Amniotic stem cell (primary cell): ENCODE measurements around the gene KCNIP4.
A peak's percentile ranks its signal among the peaks of the same experiment; 100 is the strongest.

Experiments
- DNase-seq: peaks from one replicate; lab custom pipeline; 2025; lab: John Stamatoyannopoulos, UW

Gene KCNIP4

DNA sequence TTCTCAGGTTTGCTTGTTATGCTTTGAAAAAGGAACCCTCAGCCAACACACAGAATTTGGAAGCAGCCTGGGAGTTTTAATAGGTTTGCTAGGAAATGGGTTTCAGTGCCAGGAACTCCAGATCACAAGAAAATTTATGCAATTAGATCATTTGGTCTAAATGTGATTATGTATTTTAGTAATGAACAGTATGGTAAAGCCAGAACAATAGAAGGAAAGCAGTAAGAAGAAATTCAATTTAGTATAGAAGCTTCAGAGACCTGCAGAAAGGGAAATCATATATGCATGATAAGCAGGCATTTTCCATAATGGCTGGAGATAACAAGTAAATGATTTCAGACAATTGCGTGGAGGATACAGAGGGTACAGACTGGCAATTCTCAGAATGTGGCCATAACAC, 184.7 kb downstream of the KCNIP4 start:
- DNase-seq = no peak

DNA sequence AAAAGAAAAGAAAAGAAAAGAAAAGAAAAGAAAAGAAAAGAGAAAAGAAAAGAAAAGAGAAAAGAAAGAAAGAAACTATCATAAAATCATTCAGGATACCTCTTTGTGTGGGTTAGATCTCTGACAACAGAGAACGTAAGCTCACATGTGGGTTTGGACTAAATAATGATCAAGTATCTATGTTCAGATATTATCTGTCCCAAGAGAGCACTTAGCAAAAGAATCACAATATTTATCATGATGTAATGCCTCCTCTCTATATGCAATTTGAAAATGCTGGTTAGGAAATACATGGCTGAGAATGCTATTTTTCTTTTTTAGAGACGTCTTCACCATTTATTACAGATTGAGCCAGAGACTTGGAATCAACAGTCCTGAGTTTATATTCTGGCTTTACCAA, 191.3 kb downstream of the KCNIP4 start:
- no peak for DNase-seq

DNA sequence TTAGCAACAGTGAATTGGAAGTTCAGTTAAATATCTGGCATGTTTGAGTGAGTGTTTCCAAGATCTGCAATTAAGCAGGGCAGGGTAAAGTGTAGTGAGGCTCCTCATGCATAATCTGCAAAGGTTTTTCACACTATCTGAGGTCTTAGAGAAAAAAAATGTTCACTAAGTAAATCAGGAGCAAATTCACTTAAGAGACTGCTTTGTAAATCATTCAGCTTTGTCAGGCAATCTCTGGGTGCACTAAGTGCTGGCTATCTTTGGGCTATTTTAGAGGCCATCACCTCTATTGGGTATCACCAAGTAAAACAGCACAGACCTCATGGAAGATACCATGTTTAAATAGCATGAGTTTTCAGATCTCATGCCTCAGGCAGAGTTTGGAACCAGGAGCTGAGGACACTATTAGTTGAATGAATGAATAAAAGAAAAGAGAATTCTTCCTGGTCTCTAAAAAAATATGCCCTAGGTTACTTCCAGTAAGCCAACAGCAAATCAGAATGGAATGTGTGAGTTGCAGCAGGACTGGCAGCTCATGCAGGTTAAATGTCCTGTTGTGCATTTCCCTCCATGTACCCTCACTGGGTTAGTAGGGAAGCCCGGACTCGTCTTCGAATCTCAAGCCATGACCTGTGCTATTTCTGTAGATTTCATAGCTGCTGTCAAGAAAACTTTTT, 195.3 kb downstream of the KCNIP4 start:
- no peak for DNase-seq

DNA sequence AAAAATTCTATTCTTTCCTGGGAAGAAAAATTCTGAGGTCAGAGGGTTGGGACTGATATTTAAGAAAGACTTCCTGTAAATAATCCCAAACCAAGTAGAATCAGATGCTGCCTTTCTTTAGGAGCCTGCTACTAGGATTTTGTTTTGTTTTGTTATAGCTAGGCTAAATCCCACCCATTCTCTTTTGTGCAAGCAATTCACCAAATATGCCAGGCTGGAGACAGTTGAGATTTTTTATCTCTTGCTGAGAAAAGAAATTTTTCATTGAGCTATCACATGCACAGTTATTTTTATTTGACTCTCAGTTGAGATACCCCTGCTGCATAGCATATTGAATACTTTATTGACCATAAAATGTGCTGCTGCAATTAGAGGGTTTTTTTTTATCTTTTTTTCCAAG, 196.0 kb downstream of the KCNIP4 start:
- DNase-seq = no peak

DNA sequence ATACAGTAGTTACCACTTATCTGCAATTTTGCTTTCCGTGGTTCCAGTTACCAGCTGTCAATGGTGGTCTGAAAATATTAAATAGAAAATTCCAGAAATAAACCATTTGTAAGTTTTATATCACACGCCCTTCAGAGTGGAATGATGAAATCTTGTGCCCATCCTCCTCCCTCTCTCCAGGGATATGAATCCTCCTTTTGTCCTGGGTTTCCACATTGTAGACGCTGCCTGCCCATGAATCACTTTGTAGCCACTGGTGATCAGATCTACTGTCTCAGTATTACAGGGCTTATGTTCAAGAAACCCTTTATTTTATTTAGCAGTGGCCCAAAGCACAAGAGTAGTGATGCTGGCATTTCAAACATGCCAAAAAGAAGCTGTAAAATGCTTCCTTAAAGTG, 198.6 kb downstream of the KCNIP4 start:
- no peak for DNase-seq

DNA sequence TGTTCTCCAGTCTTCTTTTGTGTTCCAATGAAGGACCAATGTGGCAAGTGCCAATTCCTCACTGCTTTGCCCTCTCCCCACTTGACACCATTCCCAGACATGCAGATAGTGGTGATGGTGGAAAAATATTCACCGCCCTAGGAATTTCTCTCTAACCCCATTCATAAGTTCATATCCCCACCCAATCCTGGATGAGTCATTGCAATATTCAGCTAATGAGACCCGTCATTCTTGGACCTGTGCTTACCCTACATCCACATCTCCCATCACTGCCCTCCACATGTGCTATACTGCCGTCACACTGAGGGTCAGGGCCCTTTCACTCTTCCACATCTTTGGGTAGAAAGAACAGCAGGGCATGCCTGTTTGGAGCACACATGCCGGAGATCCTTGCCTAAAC, 199.2 kb downstream of the KCNIP4 start:
- no peak for DNase-seq

DNA sequence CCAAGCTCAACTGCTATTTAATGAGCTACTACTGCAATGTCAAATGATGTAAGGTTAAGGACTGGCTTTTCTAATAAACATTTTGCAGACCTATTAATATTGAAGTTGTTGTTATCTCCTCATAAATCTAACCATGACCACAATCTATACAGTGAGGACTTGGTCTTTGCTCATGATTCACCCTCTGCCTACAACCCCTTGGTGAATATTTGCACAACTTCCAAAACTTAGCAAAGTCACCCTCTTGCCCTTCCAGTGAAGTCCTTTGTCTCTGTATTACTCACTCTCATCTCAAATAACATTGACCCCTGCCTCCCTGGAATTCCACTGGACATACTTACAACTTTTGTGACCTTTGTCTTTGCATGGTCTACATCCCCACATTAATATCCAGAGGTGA, 204.5 kb downstream of the KCNIP4 start:
- no peak for DNase-seq

DNA sequence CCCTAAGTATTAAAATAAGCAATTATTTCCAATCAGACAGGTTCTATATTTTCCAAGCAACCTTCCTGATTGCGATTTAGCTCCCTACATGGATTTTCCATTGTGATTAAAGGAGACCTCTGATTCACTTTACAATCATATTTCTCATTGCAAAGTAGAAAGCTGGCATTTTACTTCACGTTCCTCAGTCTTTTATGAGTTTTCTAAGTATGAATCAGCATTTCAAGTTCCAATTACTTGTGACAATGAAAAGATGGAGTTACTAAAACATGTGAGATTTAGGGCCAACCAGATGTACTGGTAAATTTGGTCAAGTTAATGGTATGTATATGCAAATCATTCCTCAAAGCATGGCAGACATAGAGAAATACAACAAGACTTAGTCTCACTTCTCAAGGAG, 206.2 kb downstream of the KCNIP4 start:
- DNase-seq = no peak

DNA sequence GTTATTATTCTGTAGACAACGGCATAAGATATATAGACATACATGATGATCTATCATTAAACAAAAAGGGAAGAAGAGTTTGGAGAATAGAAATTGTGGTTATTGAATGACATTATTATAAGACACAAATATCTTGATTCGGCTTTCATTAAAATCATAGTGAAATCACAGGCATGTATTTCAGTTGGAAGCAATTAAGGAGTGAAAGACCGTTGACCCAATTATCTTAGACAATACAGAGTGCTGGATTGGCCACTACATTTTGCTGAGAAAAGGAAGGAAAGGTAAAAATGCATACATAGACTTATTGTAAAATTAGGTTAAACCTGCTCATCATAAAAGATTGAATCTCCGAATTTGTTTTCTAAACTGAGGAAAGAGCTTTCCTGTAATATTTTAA, 209.8 kb downstream of the KCNIP4 start:
- no peak for DNase-seq

DNA sequence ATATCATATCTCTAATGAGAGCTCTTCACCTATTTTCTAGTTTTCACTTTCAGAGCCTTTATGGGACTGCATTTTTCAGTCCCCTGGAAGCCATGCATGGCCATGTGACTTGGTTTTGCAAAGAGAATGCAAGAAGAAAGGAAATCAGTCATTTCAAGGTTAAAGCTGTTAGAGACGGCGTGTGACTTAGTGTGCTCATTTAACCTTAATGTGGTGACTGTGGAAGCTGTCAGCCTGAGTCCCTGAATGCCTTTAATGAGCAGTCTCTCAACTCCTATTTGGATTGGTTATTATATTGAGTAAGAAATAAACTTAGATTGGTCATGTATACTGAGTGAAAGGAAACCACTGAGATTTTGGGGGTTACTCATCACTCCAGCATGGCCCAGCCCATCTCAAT, 212.7 kb downstream of the KCNIP4 start:
- no peak for DNase-seq

DNA sequence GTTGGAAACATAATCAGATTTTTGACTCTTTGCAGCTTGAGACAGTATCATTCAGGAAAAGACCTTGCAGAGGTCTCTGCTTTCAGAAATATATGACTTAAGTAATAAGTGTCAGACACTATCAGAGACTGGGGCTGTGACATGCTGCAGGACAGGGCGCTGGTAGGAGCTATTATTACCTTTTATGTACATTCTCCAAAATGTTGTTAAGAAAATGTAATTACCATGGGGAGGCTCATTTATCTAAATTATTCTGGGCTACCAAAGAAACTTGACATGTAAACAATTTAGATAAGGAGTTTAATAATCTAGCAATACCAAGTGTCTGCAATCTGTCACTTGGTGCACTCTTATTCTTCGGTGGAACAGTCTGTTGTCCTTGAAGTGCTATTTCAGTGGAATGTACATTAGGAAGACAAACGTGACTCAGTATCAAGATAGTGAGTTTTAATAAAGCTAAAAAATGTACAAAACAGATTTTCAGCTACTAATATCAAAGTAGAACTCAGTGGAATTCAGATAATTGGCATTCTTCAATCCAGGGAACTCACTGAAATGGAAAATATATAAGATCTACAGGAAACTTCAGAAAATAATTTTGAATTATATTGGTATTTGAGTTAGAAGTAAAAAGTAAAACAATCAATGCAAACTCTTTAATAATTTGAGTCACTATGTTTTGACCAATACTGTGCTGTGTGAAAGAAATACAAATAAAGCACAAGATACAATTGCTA, 214.5 kb downstream of the KCNIP4 start:
- no peak for DNase-seq

DNA sequence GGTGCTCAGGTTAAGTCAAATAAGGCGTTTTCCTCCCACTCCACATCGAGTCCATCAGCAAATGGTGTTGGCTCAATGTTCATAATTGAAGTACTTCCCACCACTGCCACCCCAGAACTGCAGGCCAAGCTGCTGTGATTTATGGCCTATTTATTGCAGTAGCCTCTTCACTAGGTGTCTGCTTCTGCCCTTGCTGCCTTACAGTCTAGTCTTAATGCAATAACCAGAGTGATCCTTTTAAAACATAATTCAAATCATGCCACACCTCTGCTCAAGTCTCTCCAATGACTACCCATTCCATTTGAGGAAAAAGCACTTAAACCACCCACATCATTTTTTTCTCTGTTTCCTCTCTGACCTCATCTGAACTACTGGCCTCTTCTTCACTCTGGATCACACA, 220.3 kb downstream of the KCNIP4 start:
- DNase-seq = no peak

DNA sequence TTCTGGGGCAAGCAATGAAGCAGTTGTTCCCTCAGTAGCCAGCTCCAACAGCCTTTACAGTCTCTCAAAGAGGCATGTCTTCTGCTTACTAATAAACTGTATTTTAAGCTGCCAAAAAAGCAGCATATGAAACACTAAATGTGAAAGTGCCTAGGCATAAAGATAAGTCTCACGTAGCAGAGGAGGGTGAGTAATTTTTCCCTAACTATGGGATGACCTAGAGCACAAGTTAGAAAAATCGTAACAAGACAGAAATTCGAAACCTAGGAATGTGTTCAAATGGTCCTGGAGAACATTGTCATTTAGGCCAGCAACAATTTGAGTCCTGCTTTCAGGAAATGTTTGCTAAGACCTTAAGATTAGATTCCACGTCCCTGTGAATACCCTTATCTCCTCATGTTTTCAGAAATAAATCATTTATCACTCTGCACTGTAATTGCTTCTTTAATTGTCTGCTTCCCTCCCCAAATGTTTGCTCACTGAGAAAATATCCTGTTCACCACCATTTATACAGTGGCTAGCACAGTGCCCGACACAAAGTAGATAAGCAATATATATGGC, 222.2 kb downstream of the KCNIP4 start:
- DNase-seq = peak; percentile 42

DNA sequence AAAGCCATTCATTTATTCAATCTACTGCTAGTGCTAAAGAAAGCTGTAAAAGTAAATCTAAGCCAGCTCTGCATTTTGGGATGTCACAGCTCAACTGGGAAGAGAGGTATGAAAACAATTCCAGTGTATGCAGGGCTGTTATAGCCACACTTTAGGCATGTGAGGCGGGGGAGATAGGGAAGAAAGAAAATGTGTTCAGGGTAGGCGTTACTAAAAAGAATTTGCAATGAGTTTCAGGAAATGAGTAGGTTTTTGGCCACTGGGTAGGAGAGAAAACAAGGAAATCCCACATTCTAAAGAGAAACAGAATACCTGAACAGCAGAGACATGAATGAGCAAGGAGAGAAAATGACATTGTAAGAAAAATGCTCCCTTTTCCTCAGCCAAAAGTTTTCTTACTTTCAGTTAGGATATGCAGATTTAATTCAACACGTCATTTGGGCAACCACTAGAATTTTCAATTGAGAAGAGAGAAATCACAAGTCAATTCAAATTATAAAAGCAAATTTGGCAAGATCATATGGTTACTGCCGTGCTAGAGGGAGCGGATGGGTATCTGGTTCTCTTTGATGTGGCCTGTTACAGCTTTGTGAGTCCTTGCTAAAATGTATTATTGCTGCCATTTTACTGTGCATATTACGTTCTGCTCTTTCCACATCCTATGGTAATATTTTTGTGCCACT, 226.3 kb downstream of the KCNIP4 start:
- DNase-seq = no peak

DNA sequence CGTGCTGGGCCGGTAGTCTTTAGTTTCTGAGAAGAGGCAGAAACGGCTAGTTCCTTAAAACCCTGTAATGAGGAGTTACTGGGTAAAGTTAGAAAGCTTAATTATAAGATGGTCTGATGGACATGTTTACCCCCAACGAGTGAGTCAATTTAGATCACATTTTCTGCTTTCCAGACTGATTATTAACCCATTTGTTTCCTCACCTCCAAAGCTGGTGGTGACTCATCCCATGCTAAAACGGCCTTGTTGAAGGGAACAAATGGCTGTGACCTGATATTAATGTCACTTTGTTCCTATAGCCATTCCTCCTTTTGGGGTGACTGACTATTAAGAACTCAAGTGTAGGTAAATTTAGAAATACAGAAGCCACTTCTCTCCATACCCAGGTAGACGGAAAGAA, 232.0 kb downstream of the KCNIP4 start:
- DNase-seq = no peak

DNA sequence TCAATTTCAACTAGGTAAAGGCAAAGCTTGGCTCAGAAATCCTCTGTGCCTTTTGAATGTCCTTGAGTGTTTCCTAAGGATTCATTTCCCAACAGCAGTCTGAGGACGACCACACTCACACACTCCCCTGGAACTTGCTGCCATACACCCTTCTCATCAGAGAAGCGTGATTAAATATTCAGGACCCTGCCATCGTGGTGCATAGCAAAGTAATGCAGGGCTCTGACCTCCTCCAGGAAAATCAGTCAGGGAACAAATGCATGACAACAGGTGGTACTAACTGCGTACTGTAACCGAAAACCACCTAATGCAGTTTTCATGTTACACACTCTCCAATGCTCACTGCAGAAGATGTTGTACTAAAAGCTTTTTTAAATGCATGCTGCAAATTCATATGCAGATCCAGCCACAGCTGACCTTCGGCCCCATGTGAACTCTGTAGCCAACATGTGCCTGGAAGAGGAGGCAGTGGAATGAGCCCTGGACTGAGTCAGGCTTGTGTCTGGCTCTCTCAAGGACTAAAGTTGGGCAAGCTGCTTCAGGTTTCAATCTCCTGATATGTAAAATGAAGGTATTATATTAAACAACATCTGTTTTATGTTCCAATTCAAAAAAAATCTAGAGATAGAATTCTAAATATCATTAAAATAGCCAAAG, 238.3 kb downstream of the KCNIP4 start:
- DNase-seq = no peak

DNA sequence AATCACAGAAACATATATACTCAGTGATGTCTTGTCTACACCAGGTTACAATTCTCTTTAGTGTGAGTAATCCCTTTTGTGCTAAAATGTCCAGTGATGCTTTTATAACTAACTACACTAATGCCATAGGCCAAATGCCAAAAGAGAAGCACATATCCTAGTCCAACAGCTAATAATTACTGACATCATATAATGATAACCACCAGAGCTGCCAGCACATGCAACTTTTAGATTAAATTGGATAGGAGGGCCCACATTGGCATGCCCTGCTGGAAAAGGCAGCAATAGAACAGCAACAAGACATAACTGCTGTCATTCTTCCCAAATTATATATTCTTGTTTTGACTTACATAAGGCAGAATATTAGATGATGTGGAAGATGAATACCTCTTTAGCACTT, 238.8 kb downstream of the KCNIP4 start:
- no peak for DNase-seq

DNA sequence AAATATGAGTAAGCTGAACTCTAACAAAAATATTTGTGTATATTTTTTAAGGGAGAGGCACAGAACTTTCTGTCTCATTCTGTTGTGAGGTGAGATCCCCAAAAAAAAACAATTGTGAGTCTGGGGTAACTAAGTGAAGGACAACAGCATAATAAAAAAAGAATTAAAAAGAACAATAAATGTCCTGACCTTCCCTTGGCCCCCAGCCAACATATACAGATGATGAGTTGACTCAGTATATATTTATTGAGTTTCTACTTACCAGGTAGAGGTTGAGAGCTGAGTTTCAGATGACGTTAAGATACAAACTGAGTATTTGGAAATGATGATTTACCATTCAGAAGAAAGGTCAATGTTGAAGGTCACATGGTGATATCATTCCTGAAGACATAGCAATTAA, 239.5 kb downstream of the KCNIP4 start:
- DNase-seq = no peak

DNA sequence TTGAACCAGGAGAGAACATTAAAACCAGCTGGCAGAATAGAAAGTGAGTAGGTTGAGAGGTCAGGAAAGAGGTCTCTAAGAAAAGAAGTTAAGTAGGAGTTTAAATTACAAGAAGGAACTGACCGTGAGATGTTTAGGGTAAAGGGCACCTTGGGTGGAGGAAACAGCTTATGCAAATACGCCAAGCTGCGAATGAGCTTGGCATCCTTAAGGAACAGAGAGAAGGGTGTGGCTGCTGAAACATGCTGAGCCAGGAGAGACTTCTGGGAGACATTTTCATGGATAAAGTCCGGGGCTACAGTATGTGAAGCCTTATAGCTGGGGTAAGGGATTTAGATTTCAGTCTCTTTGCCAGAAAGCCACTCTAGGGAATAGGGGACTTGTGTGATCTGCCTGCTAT, 249.1 kb downstream of the KCNIP4 start:
- no peak for DNase-seq

DNA sequence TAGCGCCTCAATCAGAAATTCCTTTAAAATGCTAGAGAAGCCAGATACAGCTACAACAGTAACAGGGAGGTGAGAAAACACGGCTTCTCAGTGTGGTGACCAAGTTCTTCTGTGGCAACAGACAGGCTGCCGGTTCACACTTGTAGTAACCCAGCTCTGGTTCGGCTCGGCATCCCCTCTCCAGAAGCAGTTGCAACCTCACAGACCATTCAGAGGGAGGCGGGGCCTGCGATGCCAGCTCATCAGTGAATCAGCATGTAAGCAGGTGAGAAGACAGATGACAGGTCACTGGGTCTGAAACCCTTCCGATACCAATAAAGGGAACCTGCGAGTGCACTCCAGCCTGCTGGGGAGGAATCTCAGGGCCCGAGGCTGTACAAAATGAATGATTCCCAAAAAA, 251.0 kb downstream of the KCNIP4 start:
- DNase-seq = no peak

DNA sequence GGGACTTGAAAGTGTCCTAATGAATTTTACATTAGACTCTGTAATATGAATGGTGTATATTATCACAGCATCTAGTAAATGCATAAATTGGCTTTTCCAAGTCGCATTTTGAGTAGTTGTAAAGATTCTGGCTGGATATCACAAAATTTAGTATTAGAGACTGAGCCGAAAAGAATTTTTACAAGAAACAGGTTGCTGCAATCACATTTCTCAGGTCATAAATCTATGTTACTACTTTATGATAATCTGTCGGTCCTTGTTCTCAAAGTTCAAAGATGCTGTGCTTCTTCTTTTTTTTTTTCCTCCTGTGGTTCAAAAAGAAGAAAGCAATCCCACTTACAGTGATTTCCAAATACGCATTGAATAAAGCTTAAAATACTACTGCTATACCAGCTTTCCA, 253.4 kb downstream of the KCNIP4 start:
- no peak for DNase-seq

DNA sequence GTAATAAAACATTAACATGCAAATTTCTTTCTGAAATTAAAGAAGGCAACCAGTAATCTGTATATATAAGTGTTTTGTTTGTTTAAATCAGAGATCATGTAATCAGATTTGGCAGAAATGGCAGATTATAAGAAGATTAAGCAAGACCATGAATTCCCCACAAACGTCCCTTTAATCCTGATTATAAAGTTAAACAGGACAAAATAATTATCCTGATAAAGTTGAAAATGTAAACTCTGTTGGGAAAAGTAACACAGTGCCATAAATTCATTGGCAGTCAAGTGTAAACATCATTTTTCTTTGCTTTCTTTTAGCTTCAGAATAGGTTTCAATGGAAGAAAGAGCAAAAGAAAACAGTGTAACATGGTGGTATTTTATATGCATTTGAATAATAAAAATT, 256.3 kb downstream of the KCNIP4 start:
- DNase-seq = no peak
